Left renal cortex interstitium (tissue), 4 donors: ENCODE measurements around the gene ITPRIP. TPM values are rescaled to one million over a fixed set of nuclear protein-coding genes. Genes with fewer than 3 reads are reported as not detected.
A peak's percentile ranks its signal among the peaks of the same experiment; 100 is the strongest.

Experiments
- DNase-seq, 4 donors: peaks; one replicate each; pipeline ENCODE4 v3.0.0-alpha.2; 2013; ENCODE audit warnings: low read depth in 4 of 4, low spot score in 2 of 4, missing footprints in 1 of 4
- polyA plus RNA-seq, 4 donors: library from polyadenylated mRNA; unstranded; fragments of 120-200 nt; gene quantifications; one replicate each; pipeline ENCODE4 v1.2.1, GENCODE V29; 2013; ENCODE audit not compliant: insufficient read length in 4 of 4

ITPRIP gene
- polyA plus RNA-seq, 4 donors: 9.4 to 12.8 (median 11.3) TPM

- peak in 3 of 4 donors; percentile 60 to 78 (median 70) for DNase-seq
These were observed 46.8 kb downstream of the ITPRIP start for GRCh38 chr10:104291439-104291951.

- no peak for DNase-seq
These were observed 49.9 kb downstream of the ITPRIP start for GRCh38 chr10:104288355-104288754.

GRCh38 chr10:104286939-104287338 lies 51.3 kb downstream of the ITPRIP start:
- no peak for DNase-seq

- DNase-seq: no peak
These were observed 53.4 kb downstream of the ITPRIP start for GRCh38 chr10:104284846-104285245.

- no peak for DNase-seq
These were observed 56.6 kb downstream of the ITPRIP start for GRCh38 chr10:104281694-104282093.

GRCh38 chr10:104279550-104280259 lies 58.6 kb downstream of the ITPRIP start:
- no peak for DNase-seq

- no peak for DNase-seq
These were observed 60.5 kb downstream of the ITPRIP start for GRCh38 chr10:104277785-104278184.

- no peak for DNase-seq
These were observed 62.1 kb downstream of the ITPRIP start for GRCh38 chr10:104276192-104276591.

GRCh38 chr10:104274762-104275721 lies 63.2 kb downstream of the ITPRIP start:
- DNase-seq: peak in 1 of 4 donors; percentile 70

- DNase-seq: no peak
These were observed 64.2 kb downstream of the ITPRIP start for GRCh38 chr10:104273899-104274575.

- DNase-seq: no peak
These were observed 65.0 kb downstream of the ITPRIP start for GRCh38 chr10:104273286-104273685.

- peak; percentile 82 to 97 (median 92) for DNase-seq
These were observed 69.3 kb downstream of the ITPRIP start, which contains the start of gene GSTO2 for GRCh38 chr10:104268713-104269645. TSS of gene GSTO2 (plus strand) at chr10:104269184. CDS start at chr10:104274916, 5,732 bp downstream.

- no peak for DNase-seq
These were observed 69.9 kb downstream of the ITPRIP start for GRCh38 chr10:104268405-104268712.

GRCh38 chr10:104267721-104268404 lies 70.4 kb downstream of the ITPRIP start:
- no peak for DNase-seq

- no peak for DNase-seq
These were observed 73.5 kb downstream of the ITPRIP start for GRCh38 chr10:104264783-104265182.

- no peak for DNase-seq
These were observed 76.2 kb downstream of the ITPRIP start for GRCh38 chr10:104262055-104262454.

- no peak for DNase-seq
These were observed 77.5 kb downstream of the ITPRIP start for GRCh38 chr10:104260775-104261115.

GRCh38 chr10:104259999-104260774 lies 78.1 kb downstream of the ITPRIP start:
- DNase-seq: no peak
